Vagina (tissue), 2 donors: ENCODE measurements around the gene EYS.

Experiments
- CTCF ChIP-seq, 3 experiments: fragments of 450-650 bp in 2 of 3; fragments of 200-600 bp in 1 of 3; sonication (generic) in 1 of 3; IDR thresholded peaks; one replicate each; pipeline ENCODE4 v1.5.1; 2017 to 2019; ENCODE audit warnings: antibody characterized with exemption in 3 of 3, mild to moderate bottlenecking in 2 of 3, moderate library complexity in 2 of 3
- POLR2A ChIP-seq, 2 donors: fragments of 450-650 bp; IDR thresholded peaks; one replicate each; pipeline ENCODE4 v1.6.1; 2017; ENCODE audit warnings: antibody characterized with exemption in 2 of 2, mild to moderate bottlenecking in 2 of 2, moderate library complexity in 2 of 2
- POLR2AphosphoS5 ChIP-seq, 2 donors: sonication (generic); formaldehyde crosslinking; IDR thresholded peaks; one replicate each; pipeline ENCODE4 v1.9.0; 2017; ENCODE audit warnings: antibody characterized with exemption in 2 of 2, mild to moderate bottlenecking in 2 of 2, low read depth in 1 of 2; ENCODE audit not compliant: insufficient read depth in 1 of 2

GRCh38 chr6:64507661-64508060, 1199.4 kb downstream of the EYS start:
- TF ChIP-seq POLR2A (IDR thresholded peaks at IDR 0.05) (no peak), CTCF (IDR thresholded peaks at IDR 0.05) (no peak), POLR2AphosphoS5 (IDR thresholded peaks at IDR 0.05; ENCODE audit: insufficient read depth in 1 of 2, low read depth in 1 of 2) (no peak)
